ENCODE data around the gene ATP2B1.

ATP2B1 gene

DNA sequence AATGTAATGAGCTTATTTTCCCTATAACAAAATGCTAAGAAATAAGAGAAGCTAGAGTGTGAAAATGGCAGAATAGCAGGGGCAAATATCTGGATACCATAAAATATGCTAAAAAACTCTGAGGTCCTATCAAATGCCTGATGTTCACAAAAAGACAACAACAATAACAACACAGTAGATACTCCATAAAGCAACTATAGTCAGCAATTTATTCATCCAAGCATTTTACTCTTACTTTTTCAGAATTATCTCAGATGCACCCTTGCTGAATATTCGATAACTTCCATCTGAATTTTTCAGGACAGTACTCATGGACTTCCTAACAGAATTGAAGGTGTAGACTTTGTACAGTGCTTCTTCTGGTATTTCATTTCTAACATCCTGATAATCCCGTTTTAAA lies 88.9 kb downstream of the ATP2B1 start:
- H3K27ac ChIP-seq = no peak overlapping the region
- TF ChIP-seq, protein P1, sequence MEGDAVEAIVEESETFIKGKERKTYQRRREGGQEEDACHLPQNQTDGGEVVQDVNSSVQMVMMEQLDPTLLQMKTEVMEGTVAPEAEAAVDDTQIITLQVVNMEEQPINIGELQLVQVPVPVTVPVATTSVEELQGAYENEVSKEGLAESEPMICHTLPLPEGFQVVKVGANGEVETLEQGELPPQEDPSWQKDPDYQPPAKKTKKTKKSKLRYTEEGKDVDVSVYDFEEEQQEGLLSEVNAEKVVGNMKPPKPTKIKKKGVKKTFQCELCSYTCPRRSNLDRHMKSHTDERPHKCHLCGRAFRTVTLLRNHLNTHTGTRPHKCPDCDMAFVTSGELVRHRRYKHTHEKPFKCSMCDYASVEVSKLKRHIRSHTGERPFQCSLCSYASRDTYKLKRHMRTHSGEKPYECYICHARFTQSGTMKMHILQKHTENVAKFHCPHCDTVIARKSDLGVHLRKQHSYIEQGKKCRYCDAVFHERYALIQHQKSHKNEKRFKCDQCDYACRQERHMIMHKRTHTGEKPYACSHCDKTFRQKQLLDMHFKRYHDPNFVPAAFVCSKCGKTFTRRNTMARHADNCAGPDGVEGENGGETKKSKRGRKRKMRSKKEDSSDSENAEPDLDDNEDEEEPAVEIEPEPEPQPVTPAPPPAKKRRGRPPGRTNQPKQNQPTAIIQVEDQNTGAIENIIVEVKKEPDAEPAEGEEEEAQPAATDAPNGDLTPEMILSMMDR (conservative IDR thresholded peaks at IDR 0.05) = no peak

DNA sequence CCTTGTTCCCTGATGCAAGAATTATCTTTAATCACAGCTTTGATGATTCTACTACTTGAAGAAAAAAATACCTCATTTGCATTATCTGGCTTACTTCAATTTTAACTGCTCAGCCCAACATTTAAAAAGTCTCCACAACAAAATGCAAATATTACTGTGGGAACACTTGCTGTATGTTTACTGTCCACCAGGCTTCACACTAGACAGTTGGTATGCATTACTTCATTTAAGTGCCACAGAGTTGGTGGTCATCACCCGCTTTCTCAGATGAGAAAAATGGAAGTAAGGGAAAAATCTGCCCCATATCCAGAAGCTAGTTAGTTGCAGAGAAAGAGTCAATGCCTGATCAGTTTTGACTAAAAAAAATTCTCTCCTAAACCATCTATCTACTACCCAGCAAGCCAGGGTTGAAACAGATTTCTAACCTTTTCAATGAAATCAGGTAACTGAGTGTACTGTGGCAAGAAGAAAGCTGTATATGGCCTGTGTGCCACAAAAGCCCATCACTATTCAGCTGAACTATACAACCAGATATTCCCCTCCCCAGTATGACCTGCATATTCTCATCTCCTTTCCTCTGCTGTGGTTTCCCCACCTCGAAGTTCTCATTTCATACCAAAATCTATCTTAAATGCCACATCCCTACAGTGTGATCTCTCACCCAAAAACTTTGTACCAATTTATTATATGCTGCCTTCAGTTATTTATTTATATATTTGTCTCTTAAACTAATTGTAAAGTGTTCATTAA lies 90.3 kb downstream of the ATP2B1 start:
- TF ChIP-seq, protein P1 (conservative IDR thresholded peaks at IDR 0.05) = no peak
- no peak overlapping the region for H3K27ac ChIP-seq

DNA sequence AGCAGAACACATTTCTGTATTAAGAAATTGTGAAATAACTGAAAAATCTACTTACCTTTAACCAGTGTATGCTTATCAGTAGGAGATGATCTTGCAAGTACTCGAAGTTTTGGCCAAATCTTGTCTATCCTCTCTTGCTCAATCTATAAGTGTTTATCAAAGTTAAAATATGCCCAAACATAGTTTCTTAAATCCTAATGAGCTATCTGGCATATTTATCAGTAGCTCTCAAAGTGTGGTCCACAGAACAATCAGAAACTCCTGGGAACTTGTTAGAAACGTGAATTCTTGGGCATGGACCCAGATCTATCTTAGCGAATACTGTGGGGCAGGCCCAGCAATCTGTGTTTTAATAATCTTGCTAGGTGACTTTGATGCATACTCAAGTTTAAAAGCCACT lies 98.3 kb downstream of the ATP2B1 start:
- H3K27ac ChIP-seq = no peak overlapping the region

DNA sequence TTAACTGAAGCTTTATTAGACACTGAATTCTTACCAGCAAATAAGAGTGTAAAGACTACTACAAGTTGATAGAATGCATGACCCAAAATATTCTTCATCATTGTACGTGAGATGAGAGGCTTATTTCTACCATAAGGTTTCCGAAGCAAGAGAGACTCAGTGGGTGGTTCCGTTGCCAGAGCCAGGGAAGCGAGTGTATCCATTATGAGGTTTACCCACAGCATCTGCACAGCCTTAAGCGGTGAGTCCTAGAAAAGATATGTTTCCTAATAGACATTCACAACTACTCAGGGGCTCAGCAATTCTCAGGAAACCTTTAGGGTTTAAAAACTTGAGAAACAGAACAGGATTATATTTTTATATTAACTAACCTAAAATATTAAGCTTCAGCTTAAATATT lies 105.0 kb downstream of the ATP2B1 start:
- TF ChIP-seq, protein P1 (conservative IDR thresholded peaks at IDR 0.05) = no peak

More for the DNA sequence above, 98.3 kb downstream of the ATP2B1 start:
- TF ChIP-seq, protein P1 (conservative IDR thresholded peaks at IDR 0.05) = no peak

DNA sequence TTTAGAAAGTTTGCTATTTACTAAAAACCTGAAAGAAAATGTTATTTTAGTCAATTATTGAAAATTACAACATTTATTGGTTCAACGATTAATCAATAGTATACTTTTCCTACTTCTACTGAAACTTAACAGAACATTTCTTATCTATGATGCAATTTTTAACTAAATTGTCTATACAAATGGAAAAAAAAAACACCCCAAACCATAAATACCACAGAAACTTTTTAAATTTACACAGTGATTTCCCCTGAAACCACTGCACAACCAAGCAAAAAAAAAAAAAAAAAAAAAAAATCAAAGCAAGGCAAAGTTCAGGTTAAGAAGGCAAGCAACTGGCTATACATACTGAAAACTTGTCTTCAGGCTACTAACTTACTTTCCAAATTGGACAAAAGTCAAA lies 110.9 kb downstream of the ATP2B1 start:
- no peak overlapping the region for H3K27ac ChIP-seq
- TF ChIP-seq, protein P1 (conservative IDR thresholded peaks at IDR 0.05) = no peak

More for the DNA sequence above, 105.0 kb downstream of the ATP2B1 start:
- H3K27ac ChIP-seq = no peak overlapping the region

DNA sequence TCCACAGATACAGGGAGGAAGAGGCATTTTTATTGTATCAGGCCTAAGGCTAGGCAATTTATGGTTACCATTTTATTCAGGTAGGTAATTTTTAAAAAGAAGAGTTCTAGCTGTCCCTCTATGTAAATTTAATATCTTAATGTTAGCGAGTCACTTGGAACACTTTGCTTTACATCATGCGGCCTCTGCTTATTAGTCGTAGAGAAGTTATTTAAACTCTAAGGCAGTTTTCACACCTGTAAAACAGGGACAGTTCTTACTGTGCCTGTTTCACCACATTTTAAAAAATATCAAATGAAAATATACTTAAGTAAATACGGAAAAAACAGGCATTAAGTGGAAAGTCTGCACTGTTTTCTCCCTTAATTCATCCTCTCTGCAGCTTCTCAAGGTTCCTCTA lies 111.4 kb downstream of the ATP2B1 start:
- TF ChIP-seq, protein P1 (conservative IDR thresholded peaks at IDR 0.05) = no peak
- no peak overlapping the region for H3K27ac ChIP-seq

DNA sequence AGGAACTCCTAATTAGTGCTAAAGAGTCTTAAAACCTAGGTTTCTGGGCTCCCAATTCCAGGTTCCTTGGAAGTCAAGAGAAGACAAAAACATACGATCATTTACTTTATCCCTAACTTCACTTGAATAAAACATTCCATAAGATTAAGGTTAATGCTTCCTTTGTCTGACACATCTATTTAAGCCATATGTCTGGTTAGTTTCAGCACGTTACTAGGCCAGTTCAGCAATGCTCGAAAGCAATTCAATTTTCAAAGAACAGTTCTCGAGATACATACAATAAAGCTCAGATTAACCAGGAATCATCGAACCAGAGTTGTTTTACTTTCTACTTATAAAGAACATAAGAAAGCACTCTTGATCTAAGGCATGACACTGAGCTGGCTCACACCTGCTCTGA lies 114.8 kb downstream of the ATP2B1 start:
- TF ChIP-seq, protein P1 (conservative IDR thresholded peaks at IDR 0.05) = no peak
- H3K27ac ChIP-seq = no peak overlapping the region
